Lung (tissue), 12 donors: ENCODE measurements around the gene LLCFC1. TPM values are rescaled to one million over a fixed set of nuclear protein-coding genes. Genes with fewer than 3 reads are reported as not detected.
"Not testable (repeated sequence)": the region's sequence is repeated elsewhere in the genome, so short reads cannot be mapped to it uniquely, and the experiment has no call there.

Experiments used
- ATAC-seq: fragments of 200-7000 bp; cut with Tn5 transposase; one replicate; pipeline ENCODE4 v1.9.1; 2020; ENCODE audit warnings: moderate number of reproducible peaks; ENCODE audit not compliant: insufficient read depth, low FRiP score
- DNase-seq, 3 donors: peaks; one replicate each; pipeline ENCODE4 v3.0.0-alpha.2; 2013 to 2017
- H3K27ac ChIP-seq, 2 donors: one replicate each; pipeline ENCODE4 v1.5.1; 2013; ENCODE audit warnings: mild to moderate bottlenecking in 2 of 2, moderate library complexity in 2 of 2, control low read depth in 1 of 2, inconsistent platforms in 1 of 2, low read depth in 1 of 2, low read length in 1 of 2
- H3K27me3 ChIP-seq, 3 donors: one replicate each; pipeline ENCODE4 v1.5.1; 2013; ENCODE audit warnings: low read length in 2 of 3; ENCODE audit not compliant: control insufficient read depth in 3 of 3, insufficient read depth in 3 of 3
- H3K36me3 ChIP-seq, 4 donors: one replicate each; pipeline ENCODE4 v1.5.1; 2013; ENCODE audit warnings: low read length in 4 of 4, mild to moderate bottlenecking in 1 of 4, moderate library complexity in 1 of 4; ENCODE audit not compliant: control insufficient read depth in 4 of 4, insufficient read depth in 4 of 4
- H3K4me1 ChIP-seq, 5 donors: one replicate each; pipeline ENCODE4 v1.5.1; 2013; ENCODE audit warnings: low read length in 5 of 5, mild to moderate bottlenecking in 2 of 5, moderate library complexity in 1 of 5; ENCODE audit not compliant: control insufficient read depth in 5 of 5, insufficient read depth in 5 of 5
- H3K4me3 ChIP-seq: one replicate; pipeline ENCODE4 v1.5.1; 2013; ENCODE audit warnings: mild to moderate bottlenecking, control low read depth, moderate library complexity
- H3K9ac ChIP-seq, 2 donors: one replicate each; pipeline ENCODE4 v1.5.1; 2013; ENCODE audit warnings: low read length in 2 of 2, control low read depth in 1 of 2; ENCODE audit not compliant: insufficient read depth in 1 of 2
- H3K9me3 ChIP-seq, 4 donors: one replicate each; pipeline ENCODE4 v1.5.1; 2013; ENCODE audit warnings: low read length in 3 of 4, mild to moderate bottlenecking in 1 of 4, moderate library complexity in 1 of 4; ENCODE audit not compliant: control insufficient read depth in 4 of 4, insufficient read depth in 3 of 4
- WGBS, 2 donors: extraction: QIAGEN DNeasy Blood & Tissue Kit; methylation state at CpG; one replicate each; pipeline ENCODE4 v1.1.7; 2013; 5-methylcytosine and 5-hydroxymethylcytosine counted together
- polyA plus RNA-seq, 2 donors: library from polyadenylated mRNA; stranded (reverse); fragments of 200-250 nt; gene quantifications; one replicate each; pipeline ENCODE4 v1.2.1, GENCODE V29; 2013
- total RNA-seq, 2 donors: library from RNA; depleted of rRNA in 1 of 2; stranded (reverse); fragments of >200 nt in 1 of 2; gene quantifications; one replicate each; pipeline ENCODE4 v1.2.1, GENCODE V29; 2014 to 2021
- TF ChIP-seq, protein P1 (sequence below): IDR thresholded peaks from 2 replicates; pipeline ENCODE4 v1.5.1; 2012; ENCODE audit warnings: mild to moderate bottlenecking; ENCODE audit errors: control extremely low read depth, extremely low read depth
- donor health status: control.
- donor health status: control.
- donor health status: Bipolar disorder and iron deficiency.
- donor health status: healthy.
- donor health status: DM: yes; HTN: yes; CAD: no.

Gene LLCFC1
- total and polyA plus RNA-seq, 4 donors = 0.22 to 0.70 TPM; not detected in 2

DNA sequence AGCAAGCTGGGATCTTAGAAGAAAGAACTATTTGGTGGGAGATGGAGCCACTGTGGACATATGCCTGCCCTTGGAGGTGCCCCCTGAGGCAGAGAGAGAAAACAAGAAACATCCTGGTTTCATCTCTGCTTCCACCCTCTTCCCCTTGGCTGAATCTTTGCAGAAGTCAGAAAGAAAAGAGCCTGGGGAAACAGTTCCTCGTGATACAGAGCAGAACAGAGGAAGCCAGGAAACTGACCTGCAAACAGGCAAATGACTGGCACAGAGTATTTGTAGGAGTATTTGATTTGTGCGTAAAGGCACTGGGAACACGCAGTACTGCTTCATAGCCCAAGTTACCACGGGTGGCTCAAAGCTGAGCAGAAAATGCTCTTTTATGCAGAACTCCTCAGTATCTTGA is 29.9 kb downstream of the LLCFC1 start:
- Histone ChIP-seq H3K4me3 (no peak overlapping the region), H3K9me3 (peaks cover 0 to 3% (median 0%) of the 10 kb centered on the region in 4 donors), H3K4me1 (no peaks in the 10 kb centered on the region), H3K27me3 (no peaks in the 10 kb centered on the region), H3K27ac (no peak overlapping the region), H3K9ac (no peak overlapping the region), H3K36me3 (no peaks in the 10 kb centered on the region)
- TF ChIP-seq, protein P1, sequence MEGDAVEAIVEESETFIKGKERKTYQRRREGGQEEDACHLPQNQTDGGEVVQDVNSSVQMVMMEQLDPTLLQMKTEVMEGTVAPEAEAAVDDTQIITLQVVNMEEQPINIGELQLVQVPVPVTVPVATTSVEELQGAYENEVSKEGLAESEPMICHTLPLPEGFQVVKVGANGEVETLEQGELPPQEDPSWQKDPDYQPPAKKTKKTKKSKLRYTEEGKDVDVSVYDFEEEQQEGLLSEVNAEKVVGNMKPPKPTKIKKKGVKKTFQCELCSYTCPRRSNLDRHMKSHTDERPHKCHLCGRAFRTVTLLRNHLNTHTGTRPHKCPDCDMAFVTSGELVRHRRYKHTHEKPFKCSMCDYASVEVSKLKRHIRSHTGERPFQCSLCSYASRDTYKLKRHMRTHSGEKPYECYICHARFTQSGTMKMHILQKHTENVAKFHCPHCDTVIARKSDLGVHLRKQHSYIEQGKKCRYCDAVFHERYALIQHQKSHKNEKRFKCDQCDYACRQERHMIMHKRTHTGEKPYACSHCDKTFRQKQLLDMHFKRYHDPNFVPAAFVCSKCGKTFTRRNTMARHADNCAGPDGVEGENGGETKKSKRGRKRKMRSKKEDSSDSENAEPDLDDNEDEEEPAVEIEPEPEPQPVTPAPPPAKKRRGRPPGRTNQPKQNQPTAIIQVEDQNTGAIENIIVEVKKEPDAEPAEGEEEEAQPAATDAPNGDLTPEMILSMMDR = no peak
- no peak for DNase-seq
- ATAC-seq = no peak
- 40 to 48% methylated on average over 4 of the region's 4 CpGs for WGBS, 2 donors

DNA sequence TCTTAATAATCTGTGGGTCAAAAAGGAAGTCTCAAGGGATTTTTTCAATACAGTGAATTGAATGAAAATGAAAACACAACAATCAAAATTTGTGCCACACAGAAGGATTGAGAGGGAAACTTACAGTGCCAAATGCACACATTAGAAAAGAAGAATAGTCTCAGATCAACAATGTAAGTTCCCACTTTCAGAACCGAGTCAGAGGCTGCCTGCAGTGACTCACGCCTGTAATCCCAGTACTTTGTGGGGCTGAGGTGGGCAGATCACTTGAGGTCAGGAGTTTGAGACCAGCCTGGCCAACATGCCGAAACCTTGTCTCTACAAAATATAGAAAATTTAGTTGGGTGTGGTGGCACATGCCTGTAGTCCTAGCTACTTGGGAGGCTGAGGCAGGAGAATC is 35.3 kb downstream of the LLCFC1 start:
- no peak for ATAC-seq

DNA sequence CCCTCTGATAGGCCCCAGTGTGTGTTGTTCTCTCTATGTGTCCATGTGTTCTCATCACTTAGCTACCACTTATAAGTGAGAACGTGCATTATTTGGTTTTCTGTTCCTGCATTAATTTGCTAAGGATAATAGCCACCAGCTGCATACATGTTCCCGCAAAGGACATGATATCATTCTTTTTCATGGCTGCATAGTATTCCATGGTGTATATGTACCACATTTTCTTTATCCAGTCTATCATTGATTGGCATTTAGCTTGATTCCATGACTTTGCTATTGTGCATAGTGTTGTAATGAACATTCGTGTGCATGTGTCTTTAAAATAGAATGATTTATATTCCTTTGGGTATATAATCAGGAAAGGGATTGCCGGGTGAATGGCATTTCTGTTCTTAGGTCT is 39.1 kb downstream of the LLCFC1 start:
- WGBS, 2 donors = 87 to 94% methylated on average over 4 of the region's 4 CpGs
- H3K4me3 ChIP-seq, H3K27ac ChIP-seq, H3K27me3 ChIP-seq, H3K9ac ChIP-seq, H3K4me1 ChIP-seq, H3K9me3 ChIP-seq, H3K36me3 ChIP-seq, ATAC-seq, DNase-seq: not testable (repeated sequence)

More for the DNA sequence above, 35.3 kb downstream of the LLCFC1 start:
- H3K27me3 ChIP-seq = no peaks in the 10 kb centered on the region
- 75 to 84% methylated on average over 3 of the region's 3 CpGs for WGBS, 2 donors
- no peak for DNase-seq
- H3K9me3 ChIP-seq = peaks cover 0 to 7% (median 0%) of the 10 kb centered on the region in 4 donors
- H3K4me1 ChIP-seq = no peaks in the 10 kb centered on the region
- H3K9ac ChIP-seq = no peak overlapping the region
- TF ChIP-seq, protein P1 = no peak
- H3K4me3 ChIP-seq = no peak overlapping the region
- no peak overlapping the region for H3K27ac ChIP-seq
- no peaks in the 10 kb centered on the region for H3K36me3 ChIP-seq

DNA sequence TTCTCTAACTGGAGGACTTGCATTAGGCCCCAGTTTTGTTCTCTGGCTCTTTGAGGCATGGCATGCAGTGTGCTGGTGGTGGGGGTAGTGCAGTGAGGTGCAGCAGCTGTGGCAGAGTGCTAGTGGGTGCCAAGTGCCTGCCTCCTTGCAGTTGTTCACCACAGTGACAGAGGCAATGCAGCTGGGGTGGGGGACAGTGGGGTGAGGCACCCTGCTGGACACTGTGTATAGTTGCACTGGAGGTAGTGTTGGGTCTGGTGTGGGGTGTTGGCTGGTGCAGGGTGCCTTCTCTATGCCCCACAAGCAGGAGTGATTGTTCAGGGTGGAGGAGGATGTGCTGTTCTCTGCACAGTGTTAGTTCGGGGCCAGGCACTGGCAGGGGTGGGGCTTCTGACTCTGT is 44.5 kb downstream of the LLCFC1 start:
- no peak for ATAC-seq
- WGBS, 2 donors = 85 to 100% methylated on average over 1 of the region's 1 CpG

More for the DNA sequence above, 44.5 kb downstream of the LLCFC1 start:
- no peak for DNase-seq
- H3K27me3 ChIP-seq = no peaks in the 10 kb centered on the region
- H3K9ac ChIP-seq = no peak overlapping the region
- H3K27ac ChIP-seq = no peak overlapping the region
- H3K9me3 ChIP-seq = peaks cover 0 to under 1% (median 0%) of the 10 kb centered on the region in 4 donors
- no peak overlapping the region for H3K4me3 ChIP-seq
- H3K4me1 ChIP-seq = no peaks in the 10 kb centered on the region
- H3K36me3 ChIP-seq = no peaks in the 10 kb centered on the region
- TF ChIP-seq, protein P1 = no peak
